HG03520 (cell line): Measurements from ENCODE around the gene SEMA5A.

Source experiments
- ATAC-seq: cut with Tn5 transposase; IDR thresholded peaks from one replicate; pipeline ENCODE4 v1.9.1; 2021; ENCODE audit warnings: mild to moderate bottlenecking, moderate library complexity; ENCODE audit not compliant: unreplicated experiment

The SEMA5A gene

DNA sequence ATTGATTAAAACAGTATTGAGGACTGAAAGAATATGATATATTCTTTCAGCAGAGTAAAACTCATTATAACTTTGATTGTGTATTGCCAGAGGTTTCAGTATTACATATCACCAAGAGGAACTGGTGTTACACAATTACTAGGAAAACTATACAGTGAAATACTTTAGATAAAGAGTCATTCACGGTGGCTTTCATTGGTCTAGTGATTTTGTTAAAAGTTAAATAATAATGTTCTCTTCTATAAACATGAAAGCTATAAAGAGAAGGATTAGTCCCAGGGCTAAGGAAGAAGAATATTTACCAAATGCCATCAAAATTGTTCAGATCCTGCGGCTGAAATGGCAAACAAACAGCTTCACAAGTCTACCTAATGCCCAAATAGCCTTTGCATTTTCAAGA lies 306.2 kb downstream of the SEMA5A start:
- ATAC-seq = no peak

DNA sequence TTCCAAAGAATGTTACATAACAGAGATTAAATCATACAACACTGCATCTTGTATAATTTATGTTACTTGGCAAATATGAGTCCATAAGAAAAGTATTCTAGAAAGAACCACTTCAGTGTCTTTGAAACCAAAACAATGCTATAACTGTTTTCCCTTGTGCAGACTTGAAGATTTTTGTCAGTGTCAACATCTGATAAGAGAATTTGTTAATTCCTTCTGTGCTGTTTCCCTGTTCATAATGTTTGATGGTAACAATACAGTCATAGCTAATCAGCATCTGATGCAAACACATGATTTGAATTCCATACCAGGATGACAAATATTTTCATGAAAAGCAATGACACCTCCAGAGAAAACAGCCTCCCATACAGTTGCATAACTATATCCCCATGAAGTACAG lies 306.8 kb downstream of the SEMA5A start:
- no peak for ATAC-seq

DNA sequence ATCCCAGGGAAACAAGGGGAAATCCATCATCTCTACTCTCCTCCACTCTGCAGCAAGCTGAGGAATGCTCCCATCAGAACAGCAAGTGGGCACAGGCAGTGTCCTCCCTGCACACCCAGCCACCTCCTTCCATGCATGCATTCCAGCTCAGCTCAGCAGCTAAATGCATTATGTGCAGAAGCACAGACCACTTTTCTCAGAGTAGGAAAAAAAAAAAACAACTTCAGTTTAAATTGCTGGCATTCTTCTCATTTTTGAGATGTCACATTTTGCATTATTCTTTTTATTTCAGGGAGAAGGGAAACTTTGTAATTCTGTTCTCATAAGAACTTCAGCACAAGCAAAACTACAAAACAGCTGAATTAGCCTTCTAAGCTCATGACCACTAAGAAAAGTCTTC lies 312.2 kb downstream of the SEMA5A start:
- no peak for ATAC-seq

DNA sequence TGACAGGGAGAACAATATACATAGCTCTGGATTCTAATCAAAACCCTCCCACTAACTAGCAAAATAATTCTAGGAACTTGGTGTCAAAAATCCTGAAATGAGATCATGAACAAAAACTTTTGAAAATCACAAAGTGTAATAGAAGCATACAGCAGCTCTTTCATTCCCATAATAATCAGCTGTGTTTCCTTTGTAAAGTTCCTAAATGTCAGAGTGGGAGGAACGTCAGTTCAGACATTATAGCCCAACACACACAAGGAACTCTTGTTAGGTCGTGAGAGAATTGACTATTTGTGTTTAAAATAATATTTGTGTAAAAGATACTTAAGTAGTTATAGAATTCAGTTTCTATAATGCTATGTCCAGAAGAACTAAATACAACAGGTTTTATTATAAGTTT lies 312.8 kb downstream of the SEMA5A start:
- ATAC-seq = no peak

DNA sequence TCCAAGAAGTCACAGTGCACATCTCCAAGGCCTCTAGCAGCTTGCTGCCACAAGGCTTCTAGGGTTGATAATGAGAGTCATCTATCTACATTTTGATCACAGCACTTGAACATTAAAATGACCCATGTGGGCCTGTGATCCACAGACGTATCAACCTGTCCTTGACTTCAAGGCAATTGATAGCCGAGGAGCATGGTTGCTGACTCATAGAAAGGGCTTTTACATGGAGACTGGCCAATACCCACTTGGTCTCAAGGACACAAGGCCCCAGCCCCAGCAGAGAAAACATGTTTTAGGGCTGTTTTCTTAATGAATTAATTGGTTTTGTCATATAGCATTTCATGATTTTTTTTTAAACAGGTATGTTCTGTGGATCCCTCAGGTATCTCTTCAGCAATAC lies 314.0 kb downstream of the SEMA5A start:
- ATAC-seq = no peak

DNA sequence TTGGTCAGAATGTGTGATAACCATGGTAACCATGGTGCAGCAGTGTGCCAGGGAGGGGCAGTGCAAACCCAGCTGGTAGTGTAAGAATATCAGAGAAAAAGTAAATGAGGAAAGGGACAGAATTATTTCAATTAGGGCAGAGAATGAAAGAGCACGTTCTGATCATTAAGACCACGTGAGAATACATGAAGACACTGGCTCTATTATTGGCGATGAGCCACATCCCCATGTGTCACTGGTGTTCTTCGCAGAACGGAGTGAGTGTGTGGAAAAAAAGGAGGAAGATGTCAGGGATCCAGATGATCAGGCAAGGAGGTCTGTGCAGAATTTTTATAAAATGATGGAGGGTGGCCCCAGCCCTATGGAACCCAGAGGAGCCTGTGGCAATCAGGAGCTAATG lies 315.5 kb downstream of the SEMA5A start:
- ATAC-seq = no peak

DNA sequence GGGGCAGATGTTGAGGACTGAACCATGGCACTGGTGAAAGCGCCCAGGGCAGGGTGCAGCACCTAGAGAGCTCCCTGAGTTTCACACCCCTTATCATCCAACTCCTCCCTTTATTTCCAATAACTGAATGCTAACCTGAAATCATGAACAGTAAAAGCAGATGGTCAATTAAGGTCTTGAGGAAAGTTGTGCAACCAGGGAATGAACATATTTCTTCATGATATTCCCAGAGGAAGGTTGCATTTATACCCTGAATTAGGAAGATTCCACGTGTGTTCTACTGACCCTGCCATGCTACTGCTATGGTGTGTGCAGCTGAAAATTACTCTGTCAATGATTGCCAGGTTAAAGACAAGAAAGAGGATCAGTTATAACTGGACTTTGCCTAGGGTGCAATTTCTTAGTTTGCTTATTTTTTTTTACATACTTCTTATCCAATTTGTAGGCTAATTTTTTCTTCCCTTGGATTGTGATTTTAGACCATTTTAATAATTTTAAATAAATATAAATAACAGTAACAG lies 319.8 kb downstream of the SEMA5A start:
- no peak for ATAC-seq

DNA sequence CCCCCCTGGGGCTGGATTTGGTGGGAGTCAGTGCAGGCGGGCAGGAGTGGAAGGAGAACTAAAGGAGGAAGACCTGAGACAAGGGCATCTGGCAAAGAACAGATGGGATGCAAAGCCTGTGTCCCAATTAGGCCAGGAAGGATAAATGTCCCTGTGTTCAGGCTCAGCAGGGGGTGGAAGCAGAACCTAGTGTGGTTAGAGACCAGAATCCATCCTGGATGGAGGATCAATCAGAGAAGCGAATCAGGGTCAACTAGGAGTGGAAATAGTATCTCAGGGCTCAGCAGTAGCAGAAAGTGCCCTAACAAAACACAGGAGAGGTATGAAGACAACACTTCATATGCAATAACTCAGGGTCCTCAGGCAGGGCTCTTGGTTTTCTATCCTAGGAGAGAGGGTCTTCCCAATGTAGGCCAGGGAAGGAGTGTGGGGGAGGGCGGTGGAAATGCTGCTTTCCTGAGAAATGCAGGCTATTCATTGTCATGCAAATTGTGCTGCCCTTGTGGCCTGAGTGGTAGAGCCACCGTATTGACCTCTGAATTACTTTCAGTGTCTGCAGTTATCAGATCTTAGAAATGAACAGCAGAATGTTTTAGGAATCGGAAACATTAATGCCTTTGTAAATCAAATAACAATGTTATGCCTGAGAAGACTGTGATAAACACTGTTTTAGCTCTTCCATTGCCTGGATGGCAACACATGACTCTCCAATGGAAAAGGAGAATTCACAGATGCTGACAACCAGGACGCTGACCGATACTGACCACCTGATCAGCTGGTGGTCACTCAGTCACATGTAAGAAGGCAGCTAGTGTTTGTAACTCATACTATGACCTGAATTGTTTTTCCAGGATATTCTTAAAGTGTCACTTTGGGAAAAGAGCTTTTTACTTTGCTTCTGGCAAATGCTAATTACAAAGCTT lies 323.6 kb downstream of the SEMA5A start:
- no peak for ATAC-seq

DNA sequence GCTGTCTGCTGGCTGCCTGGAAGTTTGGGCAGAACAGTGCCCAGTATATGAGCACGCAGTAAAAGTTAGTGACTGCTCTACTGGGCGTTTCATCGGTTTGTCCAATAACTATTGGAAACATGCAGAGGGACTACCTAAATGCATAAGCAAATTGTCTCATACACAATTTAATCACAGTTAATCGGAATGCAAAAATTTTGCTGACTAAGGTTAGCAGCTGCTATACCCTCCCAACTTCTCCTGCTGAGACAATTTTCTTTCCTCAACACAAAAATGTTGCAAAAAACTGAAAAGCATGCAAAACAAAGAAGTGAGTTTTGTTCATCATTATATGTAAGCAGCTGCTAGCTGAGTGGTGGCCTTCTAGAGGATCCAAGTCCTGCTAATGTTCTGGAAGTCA lies 327.5 kb downstream of the SEMA5A start:
- ATAC-seq = no peak

DNA sequence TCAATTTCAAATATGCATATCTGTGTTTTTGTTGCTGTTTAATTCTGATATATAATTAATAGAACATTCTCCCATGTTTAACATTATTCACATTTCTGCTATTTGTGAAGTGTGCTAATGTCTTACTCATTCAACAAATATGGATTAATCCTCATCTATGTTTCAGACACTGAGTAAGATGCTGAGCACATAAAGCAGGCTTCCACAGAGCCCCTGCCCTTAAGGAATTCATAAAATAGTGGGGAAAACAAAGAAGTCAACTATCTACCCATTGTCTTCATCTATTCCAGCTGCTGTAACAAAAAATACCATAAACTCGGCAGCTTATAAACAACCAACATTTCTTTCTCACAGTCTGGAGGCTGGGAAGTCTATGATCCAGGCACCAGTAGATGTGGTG lies 333.3 kb downstream of the SEMA5A start:
- no peak for ATAC-seq

DNA sequence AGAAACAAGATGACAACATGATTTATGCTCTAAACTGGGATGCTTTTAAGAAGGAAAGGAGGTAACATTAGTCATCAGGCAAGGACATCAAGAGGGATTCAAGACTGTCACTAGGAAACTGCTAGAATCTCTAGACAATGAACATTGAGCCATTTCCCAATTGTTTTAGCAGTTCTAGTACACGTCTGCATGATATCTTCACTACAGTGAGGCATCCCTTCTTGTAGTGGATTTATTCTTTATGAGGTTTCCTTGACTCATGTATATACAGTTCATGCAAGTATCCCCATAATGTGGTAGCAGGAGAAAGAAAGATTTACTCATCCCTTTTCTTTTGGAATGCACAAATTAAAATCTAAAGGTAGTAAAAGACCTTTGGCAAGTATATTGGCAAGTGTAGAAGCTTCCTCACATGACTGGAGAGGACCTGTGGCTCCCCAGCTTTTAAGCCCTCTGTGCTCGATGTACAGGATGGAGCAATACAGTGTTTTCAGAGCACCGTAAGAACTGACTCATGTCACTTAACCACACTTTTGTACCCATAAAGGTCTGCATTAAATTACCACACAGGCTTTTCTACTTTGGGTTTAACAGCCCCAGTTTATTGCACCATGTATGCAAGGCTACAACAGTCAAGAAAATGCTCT lies 335.9 kb downstream of the SEMA5A start:
- no peak for ATAC-seq

DNA sequence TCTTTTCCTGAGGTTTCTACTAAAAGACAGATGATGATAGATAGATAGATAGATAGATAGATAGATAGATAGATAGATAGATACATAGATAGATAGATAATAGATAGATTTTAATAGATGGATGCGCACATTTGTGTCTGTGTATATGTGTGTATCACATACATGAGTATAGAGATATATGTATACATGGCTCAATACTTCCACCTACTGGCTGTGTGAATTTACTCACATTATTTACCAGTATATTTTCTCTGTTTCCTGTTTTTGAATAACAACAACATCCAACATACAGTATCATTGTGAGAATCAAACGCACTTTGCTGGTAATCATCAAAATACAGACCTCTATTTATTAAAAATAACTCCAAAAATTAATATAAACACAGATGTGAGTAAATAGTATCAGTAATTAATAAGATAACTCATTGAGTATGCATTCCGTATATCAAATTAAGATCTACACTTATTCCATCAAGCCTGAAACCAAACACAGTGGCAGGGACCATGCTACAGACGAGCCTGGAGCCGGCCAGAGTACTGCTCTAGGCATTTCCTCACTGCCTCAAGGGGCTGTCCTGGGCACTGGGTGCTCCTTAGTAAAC lies 338.0 kb downstream of the SEMA5A start:
- peak; percentile 74 for ATAC-seq

DNA sequence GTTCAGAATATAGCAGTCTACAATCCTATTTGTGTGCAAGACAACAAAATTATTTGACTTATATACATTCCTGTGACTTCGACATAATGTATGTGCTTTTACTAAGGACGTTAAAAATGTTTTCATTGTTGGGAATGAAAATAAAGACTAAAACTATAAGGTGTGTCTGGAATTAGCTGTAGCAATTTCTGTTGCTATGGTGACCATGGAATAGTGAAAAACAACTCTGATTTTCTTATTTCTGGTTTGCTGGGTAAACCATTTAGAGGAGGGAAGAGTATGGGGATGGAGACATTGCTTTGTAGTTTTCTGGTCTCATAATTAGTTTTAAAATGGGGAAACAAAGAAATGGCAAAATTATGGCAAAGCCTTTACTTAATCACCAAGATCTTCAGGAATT lies 343.2 kb downstream of the SEMA5A start:
- ATAC-seq = no peak

DNA sequence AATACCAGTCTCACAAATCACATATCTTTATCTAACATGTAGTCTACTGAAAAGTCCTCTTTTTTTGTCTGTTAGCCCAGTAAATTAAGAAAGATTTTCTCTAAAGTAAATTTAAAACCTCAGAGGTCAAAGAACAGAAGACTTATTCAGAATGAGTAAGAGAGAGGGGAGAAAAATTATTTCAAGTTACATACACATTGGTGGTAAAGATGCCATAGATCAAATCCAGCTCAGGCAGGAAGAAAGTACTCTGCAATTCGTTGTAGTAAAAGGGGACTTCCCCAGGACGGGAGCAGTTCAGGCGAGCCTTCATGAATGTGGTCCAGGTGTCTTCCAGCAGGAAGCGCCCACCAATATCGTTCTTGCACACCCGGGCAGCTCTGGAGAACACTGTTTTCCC lies 344.1 kb downstream of the SEMA5A start:
- ATAC-seq = no peak

DNA sequence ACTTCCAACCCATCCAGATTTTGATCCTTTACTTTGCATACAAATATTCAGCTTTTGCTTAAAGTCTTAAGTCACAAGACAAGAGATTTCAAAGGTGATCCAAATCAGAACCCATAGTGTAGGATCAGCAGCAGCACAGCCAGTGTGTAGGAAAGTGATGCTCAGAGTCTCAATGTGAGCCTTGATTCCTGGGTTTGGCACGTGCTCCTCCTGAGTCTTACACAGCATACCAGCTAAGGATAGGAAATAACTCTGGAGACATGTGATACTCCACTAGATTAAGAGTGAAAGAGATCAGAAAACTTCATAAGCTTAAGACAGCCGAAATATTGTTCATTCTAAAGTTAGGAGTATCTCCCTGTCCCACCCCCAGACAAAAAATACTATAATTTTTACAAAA lies 344.9 kb downstream of the SEMA5A start:
- ATAC-seq = no peak

DNA sequence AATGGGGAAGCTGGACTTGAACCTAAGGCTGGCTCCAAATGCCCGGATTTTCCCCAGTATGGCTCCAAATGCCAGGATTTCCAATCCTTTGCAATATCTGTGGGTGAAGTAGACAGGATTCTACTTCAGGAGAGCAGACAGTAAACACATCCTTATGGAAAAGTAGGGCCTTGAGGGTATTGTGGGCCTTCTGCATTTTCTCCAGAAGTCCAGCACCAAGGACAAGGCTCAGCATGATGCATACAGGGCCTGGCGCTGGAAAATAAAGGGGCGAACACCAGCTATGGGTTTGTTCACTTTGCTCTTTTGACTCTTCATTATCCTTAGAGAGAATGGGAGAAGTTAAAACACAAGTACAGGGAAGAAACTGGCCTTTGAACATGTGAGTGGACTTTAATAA lies 347.5 kb downstream of the SEMA5A start:
- ATAC-seq = no peak

DNA sequence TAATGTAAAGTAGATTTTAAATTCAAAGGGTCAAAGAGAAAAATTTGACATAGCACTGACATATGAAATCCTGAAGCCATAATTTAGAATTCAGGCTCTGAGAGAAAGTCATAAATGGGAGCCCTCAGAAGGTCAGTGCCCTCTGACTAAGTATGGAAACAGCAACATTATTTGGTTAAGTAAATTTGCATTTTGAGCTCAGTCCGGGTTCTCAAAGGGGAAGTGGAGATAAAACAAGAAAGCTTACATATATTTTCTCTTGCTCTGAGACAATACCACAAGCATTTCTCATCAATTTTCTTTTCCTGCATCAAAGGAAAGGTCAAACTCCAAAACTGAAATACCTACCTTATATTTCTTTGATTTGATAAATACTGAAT lies 348.0 kb downstream of the SEMA5A start:
- ATAC-seq = peak; percentile 90

DNA sequence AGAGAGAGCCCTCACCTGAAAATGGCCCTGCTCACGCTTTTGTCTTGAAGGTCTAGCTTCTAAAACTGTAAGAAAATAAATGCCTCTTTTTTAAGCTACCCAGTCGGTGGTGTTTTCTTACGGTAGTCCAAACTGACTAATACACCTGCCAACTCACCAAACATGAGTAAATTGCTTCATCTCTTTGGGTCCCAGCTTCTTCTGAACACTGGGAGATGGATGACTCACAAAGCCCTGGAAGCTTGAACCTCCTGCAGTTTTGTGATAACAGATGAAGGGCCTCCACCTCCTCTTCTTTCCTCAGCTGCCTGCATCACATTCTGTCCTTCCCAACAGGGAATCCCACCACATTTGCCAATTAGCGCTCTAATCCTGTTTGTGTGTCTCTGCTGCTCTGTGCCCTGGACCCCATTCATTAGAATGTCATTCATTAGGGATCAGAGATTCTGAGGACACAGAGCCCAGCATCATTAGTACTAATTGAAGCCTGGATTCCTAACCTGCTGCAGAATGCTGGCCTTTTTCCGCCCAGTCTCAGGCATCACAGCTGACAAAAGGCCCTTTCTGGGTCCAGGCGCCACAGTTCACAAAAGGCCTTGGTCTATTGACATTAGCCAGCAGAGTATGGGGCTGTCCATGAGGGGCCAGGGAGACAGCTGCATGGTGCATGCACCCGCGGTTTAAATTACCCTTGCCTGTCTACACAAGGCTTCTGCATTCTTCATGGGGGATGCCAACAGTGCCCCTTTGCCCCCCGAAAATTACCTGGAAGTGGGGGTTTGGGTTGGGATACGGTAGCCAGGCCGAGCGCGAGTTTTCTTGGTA lies 349.3 kb downstream of the SEMA5A start:
- no peak for ATAC-seq

DNA sequence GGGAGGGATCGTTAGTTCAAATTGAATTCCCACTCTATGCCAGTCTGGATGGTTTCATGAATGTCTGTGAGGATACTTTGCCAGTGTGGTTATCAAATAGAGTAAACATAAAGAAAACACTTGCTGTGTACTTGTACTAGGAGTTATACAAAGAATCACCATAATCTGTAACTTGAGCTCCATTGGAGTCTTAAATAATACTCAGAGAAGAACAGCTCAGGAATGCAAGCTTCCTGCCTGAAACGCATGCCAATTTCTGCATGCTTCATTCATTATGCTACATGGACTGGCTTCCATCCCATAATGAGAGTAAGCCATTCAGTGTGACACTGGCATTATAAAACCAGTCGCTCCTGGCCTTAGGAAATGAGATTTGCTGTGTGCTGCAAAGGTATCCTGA lies 351.4 kb downstream of the SEMA5A start:
- ATAC-seq = no peak

DNA sequence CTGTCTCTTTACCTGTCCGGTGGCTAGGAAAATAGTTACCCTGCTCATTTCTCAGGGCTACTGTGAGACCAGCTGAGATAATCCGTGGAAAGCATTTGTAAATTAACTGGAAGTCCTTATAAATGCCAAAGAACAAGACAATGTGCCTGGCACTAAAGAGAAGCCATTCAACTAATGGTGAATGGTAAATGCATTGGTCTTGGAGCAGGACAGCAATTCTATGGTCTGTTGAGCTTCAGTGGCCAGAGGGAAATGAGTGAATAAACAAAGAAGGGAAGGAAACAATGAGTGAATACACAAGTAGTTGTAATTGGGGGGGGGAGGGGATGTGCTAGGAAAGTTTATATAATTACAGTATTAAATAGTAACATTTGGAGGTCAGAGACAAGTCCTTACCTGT lies 353.6 kb downstream of the SEMA5A start:
- ATAC-seq = no peak

DNA sequence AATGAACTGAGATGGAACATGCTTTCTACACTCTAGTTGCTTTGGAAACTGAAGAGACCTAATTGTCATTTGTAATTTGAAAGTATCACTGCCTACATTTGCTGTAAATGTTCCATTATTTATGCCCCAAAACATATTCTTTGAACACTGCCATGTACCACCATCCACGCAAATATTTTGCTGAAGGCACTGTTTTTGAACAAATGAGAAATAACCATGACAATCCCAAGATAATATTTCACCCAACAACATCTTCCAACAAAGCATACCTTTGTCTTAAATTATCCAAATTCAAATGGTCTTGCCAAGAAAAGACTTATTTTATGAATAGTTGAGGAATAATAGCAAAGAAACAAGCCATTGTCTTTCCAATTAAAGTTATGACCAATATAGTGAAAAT lies 356.2 kb downstream of the SEMA5A start:
- no peak for ATAC-seq
